WTC11 (cell line): ENCODE results near the gene LAMA4.

Source experiments
- CBFB ChIP-seq: sonication (generic); formaldehyde crosslinking; IDR thresholded peaks from 2 replicates; pipeline ENCODE4 v1.8.1; 2022; ENCODE audit warnings: mild to moderate bottlenecking, low read depth, missing genetic modification reagents
- CTCF ChIP-seq: fragments of 200-600 bp; IDR thresholded peaks from 2 replicates; pipeline ENCODE4 v1.8.0; 2022; ENCODE audit warnings: antibody characterized with exemption
- E2F5 ChIP-seq: sonication (generic); formaldehyde crosslinking; IDR thresholded peaks from 2 replicates; pipeline ENCODE4 v1.8.1; 2022; ENCODE audit warnings: mild to moderate bottlenecking, moderate library complexity, missing genetic modification reagents
- MAX ChIP-seq: sonication (generic); formaldehyde crosslinking; IDR thresholded peaks from 2 replicates; pipeline ENCODE4 v1.8.0; 2022; ENCODE audit warnings: mild to moderate bottlenecking, missing genetic modification reagents
- SP1 ChIP-seq: sonication (generic); formaldehyde crosslinking; conservative IDR thresholded peaks from 2 replicates; pipeline ENCODE4 v1.8.1; 2022; ENCODE audit warnings: missing genetic modification reagents
- USF1 ChIP-seq: sonication (generic); formaldehyde crosslinking; IDR thresholded peaks from 2 replicates; pipeline ENCODE4 v1.8.0; 2022; ENCODE audit warnings: mild to moderate bottlenecking, missing genetic modification reagents
- ZSCAN18 ChIP-seq: fragments of 250-450 bp; sonication (Bioruptor Pico); IDR thresholded peaks from 2 replicates; pipeline ENCODE4 v2.1.2; 2022; ENCODE audit warnings: mild to moderate bottlenecking, moderate library complexity

- TF ChIP-seq ZSCAN18 (CRISPR knock-in tag) (no peak), SP1 (CRISPR knock-in tag) (no peak), CTCF (no peak), MAX (CRISPR knock-in tag) (no peak), E2F5 (CRISPR knock-in tag) (no peak), USF1 (no peak), CBFB (CRISPR knock-in tag) (no peak)
Measured at GRCh38 chr6:112296694-112297093, 42.3 kb upstream of the LAMA4 start.
